Measurements from ENCODE around the gene TMEM52B.
"Not testable (repeated sequence)": the region's sequence is repeated elsewhere in the genome, so short reads cannot be mapped to it uniquely, and the experiment has no call there.

TMEM52B gene

DNA sequence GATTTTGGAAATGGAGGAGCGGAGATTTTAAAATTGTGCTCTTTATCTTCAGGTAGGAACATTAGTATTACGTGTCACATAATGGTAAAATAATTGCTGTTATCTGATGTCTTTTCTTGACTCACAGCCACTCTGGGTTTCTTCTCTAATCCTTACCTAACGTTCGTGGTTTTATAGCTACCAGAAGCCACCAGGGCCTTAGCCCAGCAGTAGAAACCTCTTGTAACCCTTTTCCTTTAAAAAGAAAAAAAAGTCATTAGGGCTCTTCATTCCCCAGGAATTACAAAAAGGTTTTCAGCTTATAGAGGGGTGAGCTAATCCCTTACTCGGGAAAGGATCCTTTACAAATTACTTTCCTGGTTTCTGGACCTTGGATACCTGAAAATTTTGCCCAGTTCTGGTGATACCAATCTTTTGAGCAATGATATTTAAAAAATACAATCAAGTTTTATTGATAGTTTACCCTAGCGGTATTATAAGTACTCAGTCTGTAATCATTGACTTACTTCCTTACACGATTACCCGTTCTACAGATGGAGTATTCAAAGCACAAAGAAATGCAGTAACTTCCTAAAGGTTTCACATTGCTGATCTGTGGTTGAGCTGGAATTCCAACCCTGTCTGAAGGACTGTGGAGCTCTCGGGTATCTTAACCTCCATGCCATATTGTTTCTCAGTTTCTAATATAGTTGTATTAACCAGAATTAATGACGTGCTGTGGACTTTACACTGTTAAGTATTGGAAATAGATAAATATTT, 35.5 kb downstream of the TMEM52B start:
- 14% methylated on average over 4 of the region's 10 CpGs for WGBS
- peak overlapping the region; percentile 92 for H2BK5ac ChIP-seq (ENCODE audit: low read depth, low read length, poor library complexity, severe bottlenecking)
- peak overlapping the region; percentile 44 for H2AK5ac ChIP-seq (ENCODE audit: low read length, severe bottlenecking)
- H3K9me3 ChIP-seq (ENCODE audit: control insufficient read depth, low read length), result no peaks in the 10 kb centered on the region
- peak overlapping the region; percentile 100 for H3K9ac ChIP-seq (ENCODE audit: low read length)
- H3K4ac ChIP-seq (ENCODE audit: low read depth in 1 of 2, low read length in 2 of 2), result no peak overlapping the region
- H2BK12ac ChIP-seq (ENCODE audit: low read length in 2 of 2), result no peak overlapping the region
- H3K4me1 ChIP-seq (ENCODE audit: control insufficient read depth, insufficient read depth, low read depth, low read length), result peaks cover 5% of the 10 kb centered on the region
- peak overlapping the region; percentile 70 for H3K4me2 ChIP-seq (ENCODE audit: low read length, poor library complexity, severe bottlenecking)
- peak; percentile 74 for DNase-seq
- peak overlapping the region; percentile 96 to 97 for H3K4me3 ChIP-seq (ENCODE audit: insufficient read depth in 1 of 2, low read depth in 1 of 2, low read length in 2 of 2)
- H3K27me3 ChIP-seq (ENCODE audit: control insufficient read depth in 1 of 2, insufficient read depth in 1 of 2, low read length in 2 of 2), result no peaks in the 10 kb centered on the region
- H3K18ac ChIP-seq (ENCODE audit: low read depth in 1 of 2, low read length in 2 of 2), result peak overlapping the region in 1 of 2 experiments; percentile 50
- H4K91ac ChIP-seq (ENCODE audit: low read length), result no peak overlapping the region
- no peak overlapping the region for H2AFZ ChIP-seq (ENCODE audit: low read depth, low read length)
- no peak overlapping the region for H3K14ac ChIP-seq (ENCODE audit: low read length in 2 of 2)
- H3K27ac ChIP-seq (ENCODE audit: low read length, poor library complexity, severe bottlenecking), result peak overlapping the region; percentile 98
- peaks cover 8% of the 10 kb centered on the region for H3K79me1 ChIP-seq (replicated peaks; ENCODE audit: low read length, poor library complexity, severe bottlenecking)
- H2BK15ac ChIP-seq (ENCODE audit: low read depth, poor library complexity, severe bottlenecking), result no peak overlapping the region
- H3K36me3 ChIP-seq (ENCODE audit: control insufficient read depth in 1 of 2, insufficient read depth in 2 of 2, low read depth in 1 of 2, low read length in 2 of 2), result peaks cover 9 to 14% of the 10 kb centered on the region in 2 experiments
- H3K23ac ChIP-seq (ENCODE audit: low read length in 2 of 2), result no peak overlapping the region
- no peak overlapping the region for H2BK120ac ChIP-seq (ENCODE audit: low read depth, low read length)
- H4K8ac ChIP-seq (ENCODE audit: low read length), result no peak overlapping the region

DNA sequence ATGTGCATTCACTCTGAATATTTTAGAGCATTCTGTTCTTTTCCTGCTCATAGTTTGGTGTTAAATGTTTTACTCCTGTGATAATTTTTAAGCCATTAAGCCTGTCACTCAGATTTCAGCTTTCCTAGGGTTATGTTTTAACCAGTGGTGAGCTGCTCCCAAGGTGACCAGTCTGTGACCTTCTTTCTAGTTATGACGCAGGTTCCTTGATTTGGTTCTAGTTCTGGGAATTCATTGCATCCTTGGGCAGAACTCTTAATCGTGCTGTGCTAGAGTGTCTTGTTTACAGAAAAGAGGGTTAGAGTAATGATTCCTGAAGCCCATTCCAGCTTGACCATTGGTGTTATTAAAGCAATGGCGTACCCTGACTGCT, 36.0 kb downstream of the TMEM52B start:
- no peak overlapping the region for H4K91ac ChIP-seq (ENCODE audit: low read length)
- H3K36me3 ChIP-seq (ENCODE audit: control insufficient read depth in 1 of 2, insufficient read depth in 2 of 2, low read depth in 1 of 2, low read length in 2 of 2), result peaks cover 11 to 19% of the 10 kb centered on the region in 2 experiments
- H3K4me3 ChIP-seq (ENCODE audit: insufficient read depth in 1 of 2, low read depth in 1 of 2, low read length in 2 of 2), result peak overlapping the region in 1 of 2 experiments; percentile 96
- H2AK5ac ChIP-seq (ENCODE audit: low read length, severe bottlenecking), result peak overlapping the region; percentile 89
- no peak overlapping the region for H3K14ac ChIP-seq (ENCODE audit: low read length in 2 of 2)
- H3K23ac ChIP-seq (ENCODE audit: low read length in 2 of 2), result no peak overlapping the region
- no peak overlapping the region for H2BK120ac ChIP-seq (ENCODE audit: low read depth, low read length)
- peak overlapping the region; percentile 100 for H3K9ac ChIP-seq (ENCODE audit: low read length)
- H3K27ac ChIP-seq (ENCODE audit: low read length, poor library complexity, severe bottlenecking), result peak overlapping the region; percentile 98
- H3K79me1 ChIP-seq (replicated peaks; ENCODE audit: low read length, poor library complexity, severe bottlenecking), result peaks cover 11% of the 10 kb centered on the region
- WGBS, result 63% methylated on average over 2 of the region's 3 CpGs
- H3K4me1 ChIP-seq (ENCODE audit: control insufficient read depth, insufficient read depth, low read depth, low read length), result peaks cover 5% of the 10 kb centered on the region
- H3K9me3 ChIP-seq (ENCODE audit: control insufficient read depth, low read length), result no peaks in the 10 kb centered on the region
- H2BK15ac ChIP-seq (ENCODE audit: low read depth, poor library complexity, severe bottlenecking), result no peak overlapping the region
- H3K4me2 ChIP-seq (ENCODE audit: low read length, poor library complexity, severe bottlenecking), result peak overlapping the region; percentile 76
- DNase-seq, result peak; percentile 54
- H3K4ac ChIP-seq (ENCODE audit: low read depth in 1 of 2, low read length in 2 of 2), result no peak overlapping the region
- no peak overlapping the region for H2BK5ac ChIP-seq (ENCODE audit: low read depth, low read length, poor library complexity, severe bottlenecking)
- no peak overlapping the region for H4K8ac ChIP-seq (ENCODE audit: low read length)
- H3K27me3 ChIP-seq (ENCODE audit: control insufficient read depth in 1 of 2, insufficient read depth in 1 of 2, low read length in 2 of 2), result no peaks in the 10 kb centered on the region
- no peak overlapping the region for H2AFZ ChIP-seq (ENCODE audit: low read depth, low read length)
- no peak overlapping the region for H2BK12ac ChIP-seq (ENCODE audit: low read length in 2 of 2)
- H3K18ac ChIP-seq (ENCODE audit: low read depth in 1 of 2, low read length in 2 of 2), result peak overlapping the region in 1 of 2 experiments; percentile 49

DNA sequence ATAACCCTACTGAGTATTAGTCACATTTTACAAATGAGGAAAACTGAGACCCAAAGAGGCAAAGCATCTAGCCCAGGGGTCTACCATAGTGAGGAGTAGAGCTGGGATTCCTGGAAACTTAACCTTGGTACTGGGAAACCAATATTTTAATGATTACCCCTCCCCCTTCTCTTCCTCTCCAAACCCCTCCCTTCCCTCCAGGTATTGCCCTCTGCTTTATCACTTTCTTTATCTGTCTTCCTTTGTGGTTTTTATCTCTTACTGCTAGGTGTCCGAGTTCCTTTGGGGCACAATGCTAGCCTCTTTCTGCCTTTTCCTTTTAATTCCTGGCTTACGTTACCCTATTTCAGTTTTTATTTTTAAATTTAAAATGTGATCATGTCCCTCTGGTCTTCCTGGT, 36.6 kb downstream of the TMEM52B start:
- Histone ChIP-seq H2BK15ac (ENCODE audit: low read depth, poor library complexity, severe bottlenecking) (no peak overlapping the region), H3K27ac (ENCODE audit: low read length, poor library complexity, severe bottlenecking) (peak overlapping the region; percentile 98), H3K36me3 (ENCODE audit: control insufficient read depth in 1 of 2, insufficient read depth in 2 of 2, low read depth in 1 of 2, low read length in 2 of 2) (peaks cover 13 to 24% of the 10 kb centered on the region in 2 experiments), H3K4ac (ENCODE audit: low read depth in 1 of 2, low read length in 2 of 2) (no peak overlapping the region), H2BK12ac (ENCODE audit: low read length in 2 of 2) (no peak overlapping the region), H2AFZ (ENCODE audit: low read depth, low read length) (no peak overlapping the region), H3K4me1 (ENCODE audit: control insufficient read depth, insufficient read depth, low read depth, low read length) (peaks cover 5% of the 10 kb centered on the region), H3K23ac (ENCODE audit: low read length in 2 of 2) (no peak overlapping the region), H3K27me3 (ENCODE audit: control insufficient read depth in 1 of 2, insufficient read depth in 1 of 2, low read length in 2 of 2) (no peaks in the 10 kb centered on the region), H3K9ac (ENCODE audit: low read length) (peak overlapping the region; percentile 100), H4K8ac (ENCODE audit: low read length) (no peak overlapping the region), H3K79me1 (replicated peaks; ENCODE audit: low read length, poor library complexity, severe bottlenecking) (peaks cover 14% of the 10 kb centered on the region), H4K91ac (ENCODE audit: low read length) (no peak overlapping the region), H3K14ac (ENCODE audit: low read length in 2 of 2) (no peak overlapping the region), H2BK5ac (ENCODE audit: low read depth, low read length, poor library complexity, severe bottlenecking) (no peak overlapping the region), H2BK120ac (ENCODE audit: low read depth, low read length) (no peak overlapping the region), H3K4me2 (ENCODE audit: low read length, poor library complexity, severe bottlenecking) (peak overlapping the region; percentile 76), H2AK5ac (ENCODE audit: low read length, severe bottlenecking) (no peak overlapping the region), H3K9me3 (ENCODE audit: control insufficient read depth, low read length) (no peaks in the 10 kb centered on the region), H3K18ac (ENCODE audit: low read depth in 1 of 2, low read length in 2 of 2) (no peak overlapping the region), H3K4me3 (ENCODE audit: insufficient read depth in 1 of 2, low read depth in 1 of 2, low read length in 2 of 2) (peak overlapping the region in 1 of 2 experiments; percentile 96)
- WGBS, result no CpG with 5 or more reads among the region's 2 CpGs
- no peak for DNase-seq

DNA sequence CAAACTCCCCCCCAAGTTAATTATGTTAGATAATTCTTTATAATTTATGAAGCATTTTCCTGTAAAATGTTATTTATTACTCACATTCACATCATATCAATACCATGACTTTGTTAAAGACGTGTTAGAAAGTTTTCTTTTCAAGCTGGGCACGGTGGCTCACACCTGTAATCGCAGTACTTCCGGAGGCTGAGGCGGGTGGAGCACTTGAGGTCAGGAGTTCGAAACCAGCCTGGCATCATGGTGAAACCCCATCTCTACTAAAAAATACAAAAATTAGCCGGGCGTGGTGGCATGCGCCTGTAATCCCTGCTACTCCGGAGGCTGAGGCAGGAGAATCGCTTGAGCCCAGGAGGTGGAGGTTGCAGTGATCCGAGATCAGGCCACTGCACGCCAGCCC, 37.1 kb downstream of the TMEM52B start:
- not testable (repeated sequence) for H3K23ac ChIP-seq (ENCODE audit: low read length in 2 of 2); H3K27me3 ChIP-seq (ENCODE audit: control insufficient read depth in 1 of 2, insufficient read depth in 1 of 2, low read length in 2 of 2); H4K91ac ChIP-seq (ENCODE audit: low read length); DNase-seq; H3K4me3 ChIP-seq (ENCODE audit: insufficient read depth in 1 of 2, low read depth in 1 of 2, low read length in 2 of 2); H2BK12ac ChIP-seq (ENCODE audit: low read length in 2 of 2); H3K4me1 ChIP-seq (ENCODE audit: control insufficient read depth, insufficient read depth, low read depth, low read length); H4K8ac ChIP-seq (ENCODE audit: low read length); H3K4me2 ChIP-seq (ENCODE audit: low read length, poor library complexity, severe bottlenecking); H3K9me3 ChIP-seq (ENCODE audit: control insufficient read depth, low read length); H3K18ac ChIP-seq (ENCODE audit: low read depth in 1 of 2, low read length in 2 of 2); H3K9ac ChIP-seq (ENCODE audit: low read length); H2BK5ac ChIP-seq (ENCODE audit: low read depth, low read length, poor library complexity, severe bottlenecking); H2AFZ ChIP-seq (ENCODE audit: low read depth, low read length); H3K4ac ChIP-seq (ENCODE audit: low read depth in 1 of 2, low read length in 2 of 2); H3K27ac ChIP-seq (ENCODE audit: low read length, poor library complexity, severe bottlenecking); H3K14ac ChIP-seq (ENCODE audit: low read length in 2 of 2); H2AK5ac ChIP-seq (ENCODE audit: low read length, severe bottlenecking); H2BK15ac ChIP-seq (ENCODE audit: low read depth, poor library complexity, severe bottlenecking); H2BK120ac ChIP-seq (ENCODE audit: low read depth, low read length)
- WGBS, result 95% methylated on average over 13 of the region's 13 CpGs
- peaks cover 18% of the 10 kb centered on the region for H3K79me1 ChIP-seq (replicated peaks; ENCODE audit: low read length, poor library complexity, severe bottlenecking)
- peaks cover 14 to 29% of the 10 kb centered on the region in 2 experiments for H3K36me3 ChIP-seq (ENCODE audit: control insufficient read depth in 1 of 2, insufficient read depth in 2 of 2, low read depth in 1 of 2, low read length in 2 of 2)
